Glutamatergic neuron (in vitro differentiated cells): ENCODE data around the gene ZNF503. TPM values are rescaled to one million over a fixed set of nuclear protein-coding genes. Genes with fewer than 3 reads are reported as not detected.

Source experiments
- DNase-seq: peaks from one replicate; pipeline ENCODE4 v3.0.0; 2022
- H3K27ac Mint-ChIP-seq: one replicate; pipeline ENCODE4 v1.8.0; 2020; ENCODE audit warnings: mild to moderate bottlenecking, mixed read lengths, inconsistent platforms; ENCODE audit not compliant: unreplicated experiment
- H3K27me3 Mint-ChIP-seq: one replicate; pipeline ENCODE4 v1.8.0; 2020; ENCODE audit warnings: mild to moderate bottlenecking, moderate library complexity, mixed read lengths, inconsistent platforms; ENCODE audit not compliant: unreplicated experiment
- H3K36me3 Mint-ChIP-seq: one replicate; pipeline ENCODE4 v1.8.0; 2020; ENCODE audit warnings: mild to moderate bottlenecking, mixed read lengths, inconsistent platforms; ENCODE audit not compliant: unreplicated experiment
- H3K4me1 Mint-ChIP-seq: one replicate; pipeline ENCODE4 v1.8.0; 2020; ENCODE audit warnings: mild to moderate bottlenecking, low read depth, mixed read lengths, inconsistent platforms; ENCODE audit not compliant: unreplicated experiment
- H3K4me3 Mint-ChIP-seq: one replicate; pipeline ENCODE4 v1.8.0; 2020; ENCODE audit warnings: mild to moderate bottlenecking, mixed read lengths, inconsistent platforms; ENCODE audit not compliant: unreplicated experiment
- H3K9me3 Mint-ChIP-seq: one replicate; pipeline ENCODE4 v1.8.0; 2020; ENCODE audit warnings: mild to moderate bottlenecking, moderate library complexity, mixed read lengths, inconsistent platforms; ENCODE audit not compliant: unreplicated experiment
- long read RNA-seq: library from polyadenylated mRNA; unstranded; transcript quantifications from one replicate; pipeline ENCODE4 v2.0.0, GENCODE V29; 2020; ENCODE audit not compliant: unreplicated experiment
- total RNA-seq: library from RNA; stranded (reverse); fragmentation: NEBNext Ultra II Directional; extraction: Animal tissue kit (Norgen Biotek cat#: 25700); gene quantifications from one replicate; pipeline ENCODE4 v1.2.1, GENCODE V29; 2021; ENCODE audit not compliant: unreplicated experiment
- TF ChIP-seq, protein P1 (sequence below): fragments of 200-600 bp; sonication (generic); IDR thresholded peaks from one replicate; pipeline ENCODE4 v1.5.0; 2021; ENCODE audit not compliant: partially characterized antibody, unreplicated experiment

Gene ZNF503, protein sequence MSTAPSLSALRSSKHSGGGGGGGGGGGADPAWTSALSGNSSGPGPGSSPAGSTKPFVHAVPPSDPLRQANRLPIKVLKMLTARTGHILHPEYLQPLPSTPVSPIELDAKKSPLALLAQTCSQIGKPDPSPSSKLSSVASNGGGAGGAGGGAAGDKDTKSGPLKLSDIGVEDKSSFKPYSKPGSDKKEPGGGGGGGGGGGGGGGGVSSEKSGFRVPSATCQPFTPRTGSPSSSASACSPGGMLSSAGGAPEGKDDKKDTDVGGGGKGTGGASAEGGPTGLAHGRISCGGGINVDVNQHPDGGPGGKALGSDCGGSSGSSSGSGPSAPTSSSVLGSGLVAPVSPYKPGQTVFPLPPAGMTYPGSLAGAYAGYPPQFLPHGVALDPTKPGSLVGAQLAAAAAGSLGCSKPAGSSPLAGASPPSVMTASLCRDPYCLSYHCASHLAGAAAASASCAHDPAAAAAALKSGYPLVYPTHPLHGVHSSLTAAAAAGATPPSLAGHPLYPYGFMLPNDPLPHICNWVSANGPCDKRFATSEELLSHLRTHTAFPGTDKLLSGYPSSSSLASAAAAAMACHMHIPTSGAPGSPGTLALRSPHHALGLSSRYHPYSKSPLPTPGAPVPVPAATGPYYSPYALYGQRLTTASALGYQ
- total RNA-seq, result 5.6 TPM
- long read RNA-seq, result 0 reads

DNA sequence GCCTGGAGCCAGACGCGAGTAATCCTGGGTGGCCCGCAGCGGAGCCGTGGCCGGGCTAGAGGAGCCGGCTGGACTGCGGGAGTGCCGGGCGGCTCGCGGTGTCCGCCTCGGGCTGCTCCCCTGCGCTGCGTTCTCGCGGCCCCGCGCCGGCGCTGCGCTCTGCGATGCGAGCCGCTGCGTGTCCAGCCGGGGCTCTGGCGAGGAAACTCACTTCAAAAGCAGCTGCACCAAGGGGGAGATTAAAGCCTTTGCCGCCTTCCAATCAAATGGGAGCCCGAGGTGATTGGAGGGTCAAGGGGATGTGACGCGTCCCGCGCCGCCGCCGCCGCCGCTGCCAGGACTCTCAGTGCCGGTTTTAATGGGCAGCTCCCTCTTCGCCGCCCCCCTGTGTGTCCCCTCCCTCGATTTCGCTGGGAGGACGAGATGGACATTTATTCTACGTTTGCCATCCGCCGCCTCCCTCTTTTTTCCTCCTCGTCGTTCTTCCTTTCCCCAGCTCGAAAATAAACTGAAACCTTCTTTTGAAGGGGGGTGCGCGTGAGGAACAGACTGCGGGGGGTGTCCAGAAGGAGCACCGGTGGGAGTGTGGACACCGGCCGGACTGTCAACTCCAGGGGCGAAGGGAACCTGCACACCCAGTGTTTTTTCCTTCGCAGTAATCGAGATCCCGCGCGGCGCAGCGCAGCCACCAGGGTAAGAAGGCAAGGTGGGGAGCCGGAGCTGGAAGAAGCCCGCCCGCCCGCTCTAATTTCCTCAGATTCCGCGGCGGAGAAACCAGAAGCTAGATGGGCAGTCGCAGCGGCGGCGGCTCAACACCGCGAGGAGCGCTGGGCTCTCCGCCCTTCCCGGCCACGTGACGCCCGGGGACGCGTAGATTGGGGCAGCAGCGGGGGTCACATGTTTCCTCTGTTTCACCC, at the start of gene ZNF503:
ZNF503 (minus strand) TSS at position 196 of the 917 bp plus-strand sequence. CDS start 345 bp downstream, outside the sequence.
- no peaks in the 10 kb centered on the region for H3K36me3 Mint-ChIP-seq
- TF ChIP-seq, protein P1, sequence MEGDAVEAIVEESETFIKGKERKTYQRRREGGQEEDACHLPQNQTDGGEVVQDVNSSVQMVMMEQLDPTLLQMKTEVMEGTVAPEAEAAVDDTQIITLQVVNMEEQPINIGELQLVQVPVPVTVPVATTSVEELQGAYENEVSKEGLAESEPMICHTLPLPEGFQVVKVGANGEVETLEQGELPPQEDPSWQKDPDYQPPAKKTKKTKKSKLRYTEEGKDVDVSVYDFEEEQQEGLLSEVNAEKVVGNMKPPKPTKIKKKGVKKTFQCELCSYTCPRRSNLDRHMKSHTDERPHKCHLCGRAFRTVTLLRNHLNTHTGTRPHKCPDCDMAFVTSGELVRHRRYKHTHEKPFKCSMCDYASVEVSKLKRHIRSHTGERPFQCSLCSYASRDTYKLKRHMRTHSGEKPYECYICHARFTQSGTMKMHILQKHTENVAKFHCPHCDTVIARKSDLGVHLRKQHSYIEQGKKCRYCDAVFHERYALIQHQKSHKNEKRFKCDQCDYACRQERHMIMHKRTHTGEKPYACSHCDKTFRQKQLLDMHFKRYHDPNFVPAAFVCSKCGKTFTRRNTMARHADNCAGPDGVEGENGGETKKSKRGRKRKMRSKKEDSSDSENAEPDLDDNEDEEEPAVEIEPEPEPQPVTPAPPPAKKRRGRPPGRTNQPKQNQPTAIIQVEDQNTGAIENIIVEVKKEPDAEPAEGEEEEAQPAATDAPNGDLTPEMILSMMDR, result peak; percentile 19
- peaks cover 32% of the 10 kb centered on the region for H3K27me3 Mint-ChIP-seq
- H3K9me3 Mint-ChIP-seq, result peaks cover 24% of the 10 kb centered on the region
- H3K27ac Mint-ChIP-seq, result peak within 1 kb of the TSS; percentile 94
- H3K4me1 Mint-ChIP-seq, result peaks cover 12% of the 10 kb centered on the region
- H3K4me3 Mint-ChIP-seq, result peak within 1 kb of the TSS; percentile 98
- peak; percentile 96 for DNase-seq

DNA sequence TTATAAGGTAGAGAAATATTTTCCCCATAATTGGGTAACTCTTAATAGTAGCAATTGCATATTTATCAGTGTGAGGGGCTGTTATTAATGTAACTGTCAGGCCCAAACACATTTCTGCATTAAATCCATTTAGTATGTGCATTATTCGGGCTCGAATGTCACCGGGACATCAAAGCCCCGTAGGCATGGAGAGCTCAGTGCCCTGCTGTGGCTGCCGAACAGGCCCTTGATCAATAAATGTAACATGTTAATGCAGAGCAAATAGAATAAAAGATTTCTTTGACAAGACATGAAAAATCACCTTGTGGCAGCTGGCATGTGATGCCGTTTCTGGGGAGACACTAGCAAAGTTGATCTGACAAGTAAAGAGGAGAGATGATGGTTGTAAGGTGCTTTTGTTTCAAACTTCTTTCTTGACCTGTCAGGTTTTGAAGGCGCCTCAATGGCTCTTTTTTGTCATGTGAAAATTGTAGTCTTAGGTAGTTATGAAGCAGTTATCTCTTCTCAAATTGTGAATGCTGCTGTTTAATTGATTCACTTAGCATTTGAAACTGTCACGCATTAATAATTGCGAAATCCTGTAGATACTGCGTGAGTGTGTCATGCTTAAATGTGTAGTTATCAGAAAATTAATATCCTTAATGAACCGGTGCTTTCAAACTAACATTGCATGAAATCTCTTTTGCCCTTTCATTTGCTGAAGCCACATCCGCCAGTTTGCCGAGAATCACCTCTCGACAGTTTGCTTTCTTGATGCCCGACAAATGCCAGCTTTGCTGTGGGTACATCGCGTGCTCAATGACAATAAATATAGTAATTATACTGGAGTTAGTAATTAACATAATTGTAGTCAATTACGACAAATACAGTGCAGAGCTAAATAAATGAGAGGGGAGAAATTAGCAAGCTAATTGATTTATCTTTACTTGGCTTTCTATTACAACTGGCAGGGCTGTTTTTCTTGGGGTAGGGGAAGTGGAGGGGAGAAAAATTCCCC, 49.4 kb upstream of the ZNF503 start:
- no peak for DNase-seq
- no peak overlapping the region for H3K27ac Mint-ChIP-seq
- H3K27me3 Mint-ChIP-seq, result peaks cover 3% of the 10 kb centered on the region
- no peak overlapping the region for H3K4me3 Mint-ChIP-seq
- TF ChIP-seq, protein P1, result no peak
- peaks cover 2% of the 10 kb centered on the region for H3K9me3 Mint-ChIP-seq
- H3K4me1 Mint-ChIP-seq, result peaks cover 20% of the 10 kb centered on the region
- H3K36me3 Mint-ChIP-seq, result no peaks in the 10 kb centered on the region

DNA sequence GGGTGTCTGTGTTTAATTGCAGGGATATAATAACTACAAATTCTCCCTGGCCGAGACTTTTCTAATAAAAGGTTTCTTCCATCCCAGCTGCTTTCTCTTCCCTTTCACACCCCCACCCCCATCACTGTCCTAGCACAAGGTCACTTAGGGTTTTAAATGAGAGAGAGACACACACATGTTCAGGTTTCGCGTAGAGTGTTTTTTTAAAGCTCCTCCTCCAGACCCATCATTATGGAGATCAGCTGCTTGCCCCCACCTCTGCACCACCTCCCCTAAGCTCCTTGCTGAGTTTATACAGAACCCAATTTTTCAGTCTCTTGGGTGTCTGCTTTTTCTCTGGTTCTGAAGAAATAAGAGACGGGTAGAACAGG, 48.5 kb upstream of the ZNF503 start:
- Mint-ChIP-seq H3K4me1 (peaks cover 20% of the 10 kb centered on the region), H3K4me3 (peak overlapping the region; percentile 78), H3K9me3 (peaks cover 2% of the 10 kb centered on the region), H3K36me3 (no peaks in the 10 kb centered on the region), H3K27ac (peak overlapping the region; percentile 25), H3K27me3 (peaks cover 3% of the 10 kb centered on the region)
- DNase-seq, result no peak
- TF ChIP-seq, protein P1, result no peak

DNA sequence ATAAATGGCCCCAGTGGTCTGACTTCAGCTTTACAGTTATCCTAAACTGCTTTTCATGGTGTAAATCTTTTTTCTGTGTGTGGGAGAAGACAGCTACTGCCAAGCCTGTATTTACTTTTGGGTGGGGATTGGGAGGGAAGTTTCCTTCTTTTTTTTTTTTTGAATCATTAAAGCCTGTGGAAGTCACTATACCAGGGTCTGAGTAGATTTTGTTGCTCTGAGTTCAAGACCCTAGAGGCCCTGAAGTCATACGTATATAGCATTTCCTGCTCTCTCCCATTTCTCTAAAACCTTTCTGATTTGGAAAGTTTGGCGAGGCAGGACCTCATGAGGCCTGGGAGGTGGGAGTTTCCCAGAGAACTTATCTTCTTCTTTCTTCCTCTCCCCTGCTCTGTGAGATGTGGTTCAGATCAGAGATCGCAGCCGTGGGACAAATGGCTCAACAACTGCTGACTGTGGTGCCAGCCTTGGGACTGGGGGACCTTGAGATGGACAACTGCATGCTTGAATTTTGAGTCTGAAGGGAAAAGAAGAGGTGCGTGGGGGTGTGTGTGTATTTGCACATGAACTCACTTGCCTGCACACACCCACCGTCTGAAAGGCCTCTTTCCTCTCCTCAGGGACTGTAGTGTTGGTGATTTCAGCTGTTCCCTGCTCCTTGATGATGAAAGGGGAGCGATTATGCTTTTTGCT, 48.0 kb upstream of the ZNF503 start:
- Mint-ChIP-seq H3K27ac (peak overlapping the region; percentile 25), H3K36me3 (no peaks in the 10 kb centered on the region), H3K4me1 (peaks cover 20% of the 10 kb centered on the region), H3K4me3 (peak overlapping the region; percentile 78), H3K27me3 (peaks cover 3% of the 10 kb centered on the region), H3K9me3 (peaks cover 2% of the 10 kb centered on the region)
- TF ChIP-seq, protein P1, result no peak
- DNase-seq, result no peak
